Activated naive CD4-positive, alpha-beta T cell treated with anti-CD3 and anti-CD28 coated beads, Interleukin-2, amount 10 ng/mL, durations not matched to agents 5 hours and 36 hours (primary cell): ENCODE data around the gene USF2. TPM values are rescaled to one million over a fixed set of nuclear protein-coding genes. Genes with fewer than 3 reads are reported as not detected.

Source experiments
- total RNA-seq, 2 experiments: library from RNA; stranded (reverse); gene quantifications; one replicate each; pipeline ENCODE4 v1.2.3, GENCODE V29; 2021

The USF2 gene, protein sequence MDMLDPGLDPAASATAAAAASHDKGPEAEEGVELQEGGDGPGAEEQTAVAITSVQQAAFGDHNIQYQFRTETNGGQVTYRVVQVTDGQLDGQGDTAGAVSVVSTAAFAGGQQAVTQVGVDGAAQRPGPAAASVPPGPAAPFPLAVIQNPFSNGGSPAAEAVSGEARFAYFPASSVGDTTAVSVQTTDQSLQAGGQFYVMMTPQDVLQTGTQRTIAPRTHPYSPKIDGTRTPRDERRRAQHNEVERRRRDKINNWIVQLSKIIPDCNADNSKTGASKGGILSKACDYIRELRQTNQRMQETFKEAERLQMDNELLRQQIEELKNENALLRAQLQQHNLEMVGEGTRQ
- total RNA-seq, result 100 to 1,000 TPM; 187 TPM

DNA sequence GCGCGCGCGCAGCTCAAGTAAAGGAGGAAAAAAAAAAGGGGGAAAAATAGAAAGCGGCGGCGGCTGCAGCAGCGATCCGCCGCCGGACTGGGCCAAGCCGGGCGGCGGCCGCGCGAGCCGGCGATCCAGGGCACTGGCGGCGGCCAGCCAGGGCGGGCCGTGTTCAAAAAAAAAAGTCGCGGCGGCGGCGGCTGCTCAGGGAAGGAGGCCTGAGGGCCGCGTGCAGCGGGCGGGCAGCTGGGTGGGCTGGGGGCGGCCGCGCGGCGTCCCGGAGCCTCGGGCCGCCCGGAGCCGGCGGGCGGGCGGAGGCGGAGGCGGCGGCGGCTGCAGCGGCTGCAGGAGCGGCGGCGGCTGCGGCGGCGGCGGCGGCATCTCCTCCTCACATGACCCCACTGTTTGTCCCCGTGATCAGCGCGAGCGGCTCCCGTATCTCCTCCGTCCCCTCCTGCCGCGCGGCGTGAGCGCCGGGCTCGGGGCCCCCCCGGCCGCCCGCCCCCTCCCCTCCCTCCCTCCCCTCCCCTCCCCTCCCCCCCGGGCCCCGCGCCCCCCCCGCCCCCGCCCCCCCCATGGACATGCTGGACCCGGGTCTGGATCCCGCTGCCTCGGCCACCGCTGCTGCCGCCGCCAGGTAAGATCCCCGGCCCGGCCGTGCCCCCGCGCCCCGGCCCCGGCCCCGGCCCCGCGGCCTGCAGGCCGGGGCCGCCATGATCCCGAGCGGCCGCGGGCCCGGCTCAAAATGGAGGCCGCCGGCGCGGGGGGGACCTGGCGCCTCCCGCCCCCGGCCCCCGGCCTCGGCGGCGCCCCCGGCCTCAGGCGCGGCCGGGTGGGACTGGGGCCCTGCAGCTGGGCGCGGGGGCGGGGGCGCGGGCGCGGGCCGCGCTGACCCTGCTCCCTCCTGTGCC, at the start of gene USF2:
Gene USF2 (plus strand): TSS at position 427 of the 902 bp plus-strand sequence. CDS start 140 bp downstream, at position 567.

DNA sequence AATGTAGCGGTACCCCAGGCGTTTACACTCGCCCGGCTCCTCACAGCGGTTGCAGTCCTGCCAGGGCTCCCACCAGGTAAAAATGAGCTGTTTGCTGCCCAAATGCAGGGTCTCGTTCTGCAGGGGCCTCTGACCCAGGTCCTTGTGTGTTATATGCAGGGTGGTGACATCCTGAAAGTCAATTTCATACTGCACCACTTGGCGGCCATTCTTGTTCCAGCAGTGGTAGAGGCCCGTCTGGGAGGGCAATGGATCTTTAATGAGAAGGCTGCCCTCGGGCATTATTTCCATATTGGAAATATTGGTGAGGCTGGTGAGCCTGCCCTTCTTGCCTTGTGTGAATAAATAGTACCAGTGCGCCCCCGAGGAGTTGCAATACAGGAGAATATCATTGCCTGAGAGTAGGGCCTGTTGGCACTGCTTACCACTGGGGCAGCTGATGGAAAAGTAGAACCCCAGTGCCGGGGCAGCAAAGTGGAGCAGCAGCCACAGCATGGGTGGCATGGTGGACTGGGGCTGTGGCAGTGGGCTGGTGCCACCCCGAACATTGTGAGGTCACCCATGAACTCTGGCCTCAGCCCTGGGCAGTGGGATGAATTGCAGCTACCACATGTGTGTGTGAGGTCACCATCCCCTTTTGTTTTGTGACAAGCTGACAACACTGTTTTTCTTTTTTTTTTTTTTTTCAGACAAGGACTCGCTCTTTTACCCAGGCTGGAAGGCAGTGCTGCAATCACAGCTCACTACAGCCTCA, 40.4 kb upstream of the USF2 start, which contains the start of gene FAM187B:
Gene FAM187B (minus strand): TSS at position 563 of the 754 bp plus-strand sequence. CDS start 59 bp downstream, at position 504.

DNA sequence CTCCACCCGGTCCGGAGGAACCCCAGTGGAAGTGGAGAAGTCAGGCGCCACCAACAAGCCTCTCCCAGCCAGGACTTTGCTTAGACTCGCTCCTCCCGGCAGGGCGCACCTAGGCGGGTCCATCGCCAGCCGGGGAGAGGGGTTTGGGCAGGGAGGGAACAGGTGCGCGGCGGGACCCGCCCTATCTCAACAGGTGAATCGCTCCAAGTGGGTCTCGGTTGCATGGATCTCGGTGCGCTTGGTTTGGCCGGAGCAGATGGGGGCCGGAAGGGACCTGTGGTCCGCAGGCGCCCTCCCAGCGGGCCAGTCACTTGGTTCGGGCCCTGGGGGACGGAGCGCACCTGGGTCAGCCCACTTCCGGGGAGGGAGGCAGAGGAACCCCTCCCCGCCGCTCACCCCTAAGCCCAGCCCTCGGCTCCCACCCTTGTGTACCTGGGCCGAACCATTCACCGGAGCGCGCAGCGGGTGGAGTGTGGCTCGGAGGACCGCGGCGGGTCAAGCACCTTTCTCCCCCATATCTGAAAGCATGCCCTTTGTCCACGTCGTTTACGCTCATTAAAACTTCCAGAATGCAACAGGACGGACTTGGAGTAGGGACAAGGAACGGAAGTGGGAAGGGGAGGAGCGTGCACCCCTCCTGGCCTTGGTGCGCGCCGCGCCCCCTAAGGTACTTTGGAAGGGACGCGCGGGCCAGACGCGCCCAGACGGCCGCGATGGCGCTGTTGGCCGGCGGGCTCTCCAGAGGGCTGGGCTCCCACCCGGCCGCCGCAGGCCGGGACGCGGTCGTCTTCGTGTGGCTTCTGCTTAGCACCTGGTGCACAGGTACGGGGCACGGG, 20.2 kb upstream of the USF2 start, which contains the start of gene LSR:
Gene LSR (plus strand): TSS at position 693 of the 836 bp plus-strand sequence. CDS start 21 bp downstream, at position 714.

DNA sequence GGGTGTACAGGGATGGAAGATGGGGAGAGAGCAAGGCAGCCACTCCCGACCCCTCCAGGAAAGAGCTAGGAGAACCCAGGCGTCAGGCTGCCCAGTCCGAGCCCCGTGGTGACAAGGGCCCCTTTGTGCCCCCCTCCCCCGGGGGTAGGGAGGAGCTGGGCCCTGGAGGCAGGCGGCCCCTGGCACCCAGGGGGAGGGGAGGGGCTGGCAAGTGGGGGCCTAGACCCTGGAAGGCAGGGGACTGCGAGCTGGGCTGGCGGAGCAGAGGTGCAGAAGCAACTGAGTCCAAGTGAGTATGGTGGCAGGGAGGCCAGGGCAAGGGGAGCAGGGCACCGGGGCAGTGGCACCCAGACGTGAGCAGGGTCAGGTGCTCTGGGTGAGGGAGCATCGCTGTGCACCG, 23.2 kb downstream of the USF2 start, which contains the start of gene MAG:
Gene MAG (plus strand): TSS at position 246 of the 400 bp plus-strand sequence. CDS start 3,248 bp downstream, outside the sequence.

DNA sequence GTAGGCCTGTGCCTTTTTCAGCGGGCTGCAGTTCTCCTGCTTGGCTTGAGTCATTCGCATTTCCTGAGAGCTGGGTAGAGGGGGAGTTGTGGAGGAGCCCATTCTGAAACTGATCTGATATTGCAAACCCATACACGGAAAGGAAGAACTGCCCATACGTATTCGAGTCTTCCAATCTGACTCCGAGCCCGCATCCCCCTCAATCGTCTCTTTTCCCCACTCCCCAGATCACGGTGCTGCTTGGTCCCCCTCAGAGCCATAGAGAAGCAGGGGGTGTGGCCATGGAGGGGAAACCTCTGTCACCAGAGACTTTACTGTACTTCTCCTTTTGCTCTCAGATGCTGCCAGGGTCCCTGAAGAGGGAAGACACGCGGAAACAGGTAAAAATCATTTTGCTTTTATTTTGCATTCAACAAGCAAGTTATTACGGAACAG, 60.1 kb downstream of the USF2 start, which contains the start of gene CD22:
Gene CD22 (plus strand): TSS at position 337 of the 435 bp plus-strand sequence. CDS start 2,854 bp downstream, outside the sequence.

Other genes with a start within 250 kb of the USF2 start
- gene SCN1B, start 238.5 kb upstream of the USF2 start, total RNA-seq, result under 1 TPM; 0.53 to 0.72 TPM
- gene HPN, start 227.2 kb upstream of the USF2 start, total RNA-seq, result not detected
- not detected for gene FXYD3, start 153.1 kb upstream of the USF2 start, total RNA-seq
- 1 to 10 TPM; 1.0 TPM for gene LGI4, start 133.9 kb upstream of the USF2 start, total RNA-seq
- 1 to 10 TPM; 4.5 to 6.3 TPM for gene FXYD1, start 130.1 kb upstream of the USF2 start, total RNA-seq
- gene FXYD7, start 125.7 kb upstream of the USF2 start, total RNA-seq, result 10 to 100 TPM; 20.4 to 22.1 TPM
- gene FXYD5, start 114.2 kb upstream of the USF2 start, total RNA-seq, result 100 to 1,000 TPM; 732 to 764 TPM
- gene FAM187B, start 40.2 kb upstream of the USF2 start, total RNA-seq, result not detected
- 10 to 100 TPM; 18.5 to 20.1 TPM for gene LSR, start 20.0 kb upstream of the USF2 start, total RNA-seq
- gene HAMP, start 13.6 kb downstream of the USF2 start, total RNA-seq, result 1 to 10 TPM in 1 of 2 experiments, under 1 TPM in 1; 0.60 to 1.1 TPM
- gene MAG, start 23.2 kb downstream of the USF2 start, total RNA-seq, result under 1 TPM in 1 of 2 experiments, not detected in 1; 0.14 TPM
- under 1 TPM; 0.24 to 0.50 TPM for gene CD22, start 60.2 kb downstream of the USF2 start, total RNA-seq
- gene FFAR1, start 78.9 kb downstream of the USF2 start, total RNA-seq, result not detected
- not detected for gene FFAR3, start 89.5 kb downstream of the USF2 start, total RNA-seq
- not detected for gene GPR42, start 102.1 kb downstream of the USF2 start, total RNA-seq
- not detected for gene FFAR2, start 179.3 kb downstream of the USF2 start, total RNA-seq
- gene KRTDAP, start 221.5 kb downstream of the USF2 start, total RNA-seq, result not detected
- not detected for gene DMKN, start 244.7 kb downstream of the USF2 start, total RNA-seq